ENCODE data around the gene SLC35A4.

Gene SLC35A4

DNA sequence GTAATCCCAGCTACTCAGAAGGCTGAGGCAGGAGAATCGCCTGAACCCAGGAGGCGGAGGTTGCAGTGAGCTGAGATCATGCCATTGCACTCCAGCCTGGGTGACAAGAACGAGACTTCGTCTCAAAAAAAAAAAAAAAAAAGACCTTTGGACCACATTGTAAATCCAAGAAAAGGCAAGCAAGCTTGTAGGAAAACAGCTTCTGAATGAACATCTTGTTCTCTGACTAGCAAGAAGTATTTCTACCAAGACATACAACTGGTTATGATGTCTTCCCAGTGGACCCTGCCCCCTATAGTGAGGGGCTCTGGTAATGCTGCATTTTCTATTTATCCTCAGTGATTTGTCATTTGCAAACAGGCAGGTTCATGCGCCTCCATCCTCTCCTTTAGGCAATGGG is 21.7 kb upstream of the SLC35A4 start:
- TF ChIP-seq NFIC (IDR thresholded peaks at IDR 0.05) = no peak
- TF ChIP-seq, protein P1, sequence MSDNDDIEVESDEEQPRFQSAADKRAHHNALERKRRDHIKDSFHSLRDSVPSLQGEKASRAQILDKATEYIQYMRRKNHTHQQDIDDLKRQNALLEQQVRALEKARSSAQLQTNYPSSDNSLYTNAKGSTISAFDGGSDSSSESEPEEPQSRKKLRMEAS (IDR thresholded peaks at IDR 0.05) = no peak
- no peak for TF ChIP-seq RAD21 (IDR thresholded peaks at IDR 0.05; ENCODE audit: low read depth)
- no peak for TF ChIP-seq ZBTB7A (IDR thresholded peaks at IDR 0.05; ENCODE audit: low read depth)
- TF ChIP-seq EP300 (IDR thresholded peaks at IDR 0.05; ENCODE audit: borderline replicate concordance) = no peak
- TF ChIP-seq TEAD4 (IDR thresholded peaks at IDR 0.05) = no peak
- no peak for TF ChIP-seq CREB1 (IDR thresholded peaks at IDR 0.05; ENCODE audit: low read depth)
- TF ChIP-seq YY1 (IDR thresholded peaks at IDR 0.05; ENCODE audit: low read depth) = no peak
- TF ChIP-seq TCF12 (IDR thresholded peaks at IDR 0.05; ENCODE audit: low read depth) = no peak

GRCh38 chr5:140544986-140545385 is 19.6 kb upstream of the SLC35A4 start:
- no peak for TF ChIP-seq CEBPB (IDR thresholded peaks at IDR 0.05)
- TF ChIP-seq CREB1 (IDR thresholded peaks at IDR 0.05; ENCODE audit: low read depth) = no peak

DNA sequence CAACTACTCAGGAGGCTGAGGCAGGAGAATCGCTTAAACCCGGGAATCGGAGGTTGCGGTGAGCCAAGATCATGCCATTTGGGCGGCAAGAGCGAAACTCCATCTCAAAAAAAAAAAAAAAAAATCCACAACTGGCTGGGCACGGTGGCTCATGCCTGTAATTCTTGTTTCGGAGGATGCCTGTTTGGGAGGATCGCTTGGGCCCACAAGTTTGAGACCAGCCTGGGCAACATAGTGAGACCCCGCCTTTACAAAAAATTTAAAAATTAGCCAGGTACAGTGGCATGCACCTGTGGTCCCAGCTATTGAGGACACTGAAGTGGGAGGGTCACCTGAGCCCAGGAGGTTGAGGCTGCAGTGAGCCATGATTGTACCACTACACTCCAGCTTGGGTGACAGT is 19.0 kb upstream of the SLC35A4 start:
- TF ChIP-seq, protein P1 (IDR thresholded peaks at IDR 0.05) = no peak
- TF ChIP-seq RAD21 (IDR thresholded peaks at IDR 0.05; ENCODE audit: low read depth) (no peak), REST (IDR thresholded peaks at IDR 0.05; ENCODE audit: low read depth) (no peak), NFIC (IDR thresholded peaks at IDR 0.05) (no peak), TEAD4 (IDR thresholded peaks at IDR 0.05) (no peak), CEBPB (IDR thresholded peaks at IDR 0.05) (no peak), YY1 (IDR thresholded peaks at IDR 0.05; ENCODE audit: low read depth) (no peak), EGR1 (IDR thresholded peaks at IDR 0.05) (no peak), CREB1 (IDR thresholded peaks at IDR 0.05; ENCODE audit: low read depth) (no peak), ZBTB7A (IDR thresholded peaks at IDR 0.05; ENCODE audit: low read depth) (no peak), TAF1 (IDR thresholded peaks at IDR 0.05; ENCODE audit: low read depth) (no peak), EP300 (IDR thresholded peaks at IDR 0.05; ENCODE audit: borderline replicate concordance) (no peak)

GRCh38 chr5:140546851-140547507 is 17.6 kb upstream of the SLC35A4 start:
- no peak for TF ChIP-seq NFIC (IDR thresholded peaks at IDR 0.05)
- no peak for TF ChIP-seq YY1 (IDR thresholded peaks at IDR 0.05; ENCODE audit: low read depth)
- TF ChIP-seq, protein P1 (IDR thresholded peaks at IDR 0.05) = no peak
- TF ChIP-seq TEAD4 (IDR thresholded peaks at IDR 0.05) = no peak
- no peak for TF ChIP-seq CREB1 (IDR thresholded peaks at IDR 0.05; ENCODE audit: low read depth)
- TF ChIP-seq EP300 (IDR thresholded peaks at IDR 0.05; ENCODE audit: borderline replicate concordance) = no peak
- TF ChIP-seq TCF12 (IDR thresholded peaks at IDR 0.05; ENCODE audit: low read depth) = no peak
- no peak for TF ChIP-seq CEBPB (IDR thresholded peaks at IDR 0.05)
- TF ChIP-seq ZBTB7A (IDR thresholded peaks at IDR 0.05; ENCODE audit: low read depth) = no peak
- no peak for TF ChIP-seq TAF1 (IDR thresholded peaks at IDR 0.05; ENCODE audit: low read depth)
- no peak for TF ChIP-seq RAD21 (IDR thresholded peaks at IDR 0.05; ENCODE audit: low read depth)
- TF ChIP-seq, protein P2, sequence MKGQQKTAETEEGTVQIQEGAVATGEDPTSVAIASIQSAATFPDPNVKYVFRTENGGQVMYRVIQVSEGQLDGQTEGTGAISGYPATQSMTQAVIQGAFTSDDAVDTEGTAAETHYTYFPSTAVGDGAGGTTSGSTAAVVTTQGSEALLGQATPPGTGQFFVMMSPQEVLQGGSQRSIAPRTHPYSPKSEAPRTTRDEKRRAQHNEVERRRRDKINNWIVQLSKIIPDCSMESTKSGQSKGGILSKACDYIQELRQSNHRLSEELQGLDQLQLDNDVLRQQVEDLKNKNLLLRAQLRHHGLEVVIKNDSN (IDR thresholded peaks at IDR 0.05) = no peak
- no peak for TF ChIP-seq REST (IDR thresholded peaks at IDR 0.05; ENCODE audit: low read depth)
- TF ChIP-seq FOXM1 (IDR thresholded peaks at IDR 0.05; ENCODE audit: borderline replicate concordance, low read depth) = no peak
- TF ChIP-seq EGR1 (IDR thresholded peaks at IDR 0.05) = no peak

- TF ChIP-seq TAF1 (IDR thresholded peaks at IDR 0.05; ENCODE audit: low read depth) = no peak
- peak; percentile 65 for TF ChIP-seq CREB1 (IDR thresholded peaks at IDR 0.05; ENCODE audit: low read depth)
- TF ChIP-seq NFIC (IDR thresholded peaks at IDR 0.05) = peak; percentile 78
- TF ChIP-seq ZBTB7A (IDR thresholded peaks at IDR 0.05; ENCODE audit: low read depth) = 0 out of 2 replicates have a peak, but pooled peaks have one; percentile 42
- peak; percentile 8; the same call in 1 of the 2 replicates for TF ChIP-seq RAD21 (IDR thresholded peaks at IDR 0.05; ENCODE audit: low read depth)
- TF ChIP-seq TCF12 (IDR thresholded peaks at IDR 0.05; ENCODE audit: low read depth) = peak; percentile 11; the same call in 1 of the 2 replicates
- TF ChIP-seq EGR1 (IDR thresholded peaks at IDR 0.05) = no peak
- TF ChIP-seq, protein P1 (IDR thresholded peaks at IDR 0.05) = peak; percentile 99
- TF ChIP-seq TEAD4 (IDR thresholded peaks at IDR 0.05) = peak; percentile 16; the same call in 1 of the 2 replicates
- TF ChIP-seq REST (IDR thresholded peaks at IDR 0.05; ENCODE audit: low read depth) = no peak
- TF ChIP-seq, protein P2 (IDR thresholded peaks at IDR 0.05) = peak; percentile 93
Observed at GRCh38 chr5:140547508-140548299, 16.9 kb upstream of the SLC35A4 start, which contains the start of gene EIF4EBP3. TSS of gene EIF4EBP3 (plus strand) at chr5:140547662. CDS start at chr5:140547738, 76 bp downstream.

All from Ishikawa (cell line).